NCI-H526 treated with DMSO at 0.1 percent for 48 hours (cell line): Measurements from ENCODE around the gene IL10RB.
"Not testable (repeated sequence)": the region's sequence is repeated elsewhere in the genome, so short reads cannot be mapped to it uniquely, and the experiment has no call there.

ENCODE experiments used
- DNase-seq: peaks from one replicate; lab custom pipeline; 2025; lab: John Stamatoyannopoulos, UW

Gene IL10RB

DNA sequence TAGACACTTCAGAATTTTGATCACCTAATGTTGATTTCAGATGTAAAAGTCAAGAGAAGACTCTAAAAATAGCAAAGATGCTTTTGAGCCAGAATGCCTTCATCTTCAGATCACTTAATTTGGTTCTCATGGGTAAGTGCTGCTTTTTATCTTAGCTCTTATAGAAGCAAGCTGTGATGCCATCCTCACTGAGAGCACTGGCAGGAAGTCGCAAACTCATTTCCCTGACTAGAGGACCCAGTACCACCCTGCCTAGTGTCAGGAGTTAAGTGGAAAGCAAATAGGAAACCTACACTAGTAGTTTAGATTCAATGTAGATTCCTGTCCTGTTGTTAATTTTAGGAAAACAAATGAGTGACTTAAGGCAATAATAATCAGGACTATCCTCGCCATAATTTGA, 24.3 kb upstream of the IL10RB start:
- no peak for DNase-seq

DNA sequence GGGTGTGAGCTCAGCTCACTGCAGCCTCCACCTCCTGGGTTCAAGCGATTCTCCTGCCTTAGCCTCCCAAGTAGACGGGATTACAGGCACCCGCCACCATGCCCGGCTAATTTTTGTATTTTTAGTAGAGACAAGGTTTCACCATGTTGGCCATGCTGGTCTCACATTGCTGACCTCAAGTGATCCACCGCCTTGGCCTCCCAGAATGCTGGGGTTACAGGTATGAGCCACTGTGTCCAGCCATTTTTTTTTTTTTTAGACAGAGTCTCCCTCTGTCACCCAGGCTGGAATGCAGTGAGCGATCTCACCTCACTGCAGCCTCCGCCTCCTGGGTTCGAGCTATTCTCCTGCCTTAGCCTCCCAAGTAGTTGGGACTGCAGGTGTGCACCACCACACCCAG, 23.3 kb upstream of the IL10RB start:
- not testable (repeated sequence) for DNase-seq

DNA sequence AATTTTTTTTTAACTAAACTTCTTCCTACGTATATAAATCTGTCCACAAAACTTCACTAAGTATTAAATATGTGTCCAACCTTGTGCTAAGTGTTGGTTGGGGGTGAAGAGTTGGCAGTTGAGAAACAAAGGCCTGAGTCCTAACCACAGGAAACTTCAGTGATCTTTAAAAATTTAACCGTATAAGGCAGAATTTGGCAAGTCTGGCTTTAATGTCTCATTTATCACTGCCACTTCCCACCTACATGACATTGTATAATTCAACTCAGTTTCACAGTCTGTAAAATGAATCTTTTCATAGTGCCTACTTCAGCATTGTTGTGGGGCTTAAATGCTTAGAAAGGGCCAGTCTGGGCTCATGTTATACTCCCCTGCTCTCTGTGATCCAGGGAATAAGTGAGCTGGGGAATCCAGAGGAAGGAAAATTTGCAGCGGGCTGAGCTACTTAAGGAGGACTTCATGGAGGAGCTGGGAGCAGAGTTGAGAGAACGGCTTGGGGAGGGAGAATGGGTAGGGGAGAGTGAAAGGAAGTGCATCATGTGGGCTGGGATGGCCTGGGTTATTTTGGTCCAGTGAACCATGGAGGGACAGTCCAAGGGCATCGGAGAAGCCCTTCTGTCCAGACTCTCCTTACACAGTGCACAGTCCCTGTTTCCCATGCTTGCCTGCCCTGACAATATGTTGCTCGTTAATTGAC, 21.9 kb upstream of the IL10RB start:
- DNase-seq, result no peak

DNA sequence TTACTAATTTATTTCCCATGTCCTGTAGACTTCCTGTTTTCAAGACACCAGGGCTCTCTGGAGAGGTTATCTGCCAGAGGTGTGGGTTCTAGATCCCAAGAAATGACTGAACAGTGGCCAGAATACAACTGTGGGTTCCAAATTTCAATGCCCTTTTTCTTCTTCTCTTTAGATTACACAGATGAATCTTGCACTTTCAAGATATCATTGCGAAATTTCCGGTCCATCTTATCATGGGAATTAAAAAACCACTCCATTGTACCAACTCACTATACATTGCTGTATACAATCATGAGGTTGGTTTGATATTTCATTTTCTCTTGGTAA, 21.4 kb upstream of the IL10RB start:
- DNase-seq, result no peak

GRCh38 chr21:33245289-33245918, 20.8 kb upstream of the IL10RB start:
- no peak for DNase-seq

- DNase-seq, result no peak
Measured at GRCh38 chr21:33246506-33246905, 19.7 kb upstream of the IL10RB start.

DNA sequence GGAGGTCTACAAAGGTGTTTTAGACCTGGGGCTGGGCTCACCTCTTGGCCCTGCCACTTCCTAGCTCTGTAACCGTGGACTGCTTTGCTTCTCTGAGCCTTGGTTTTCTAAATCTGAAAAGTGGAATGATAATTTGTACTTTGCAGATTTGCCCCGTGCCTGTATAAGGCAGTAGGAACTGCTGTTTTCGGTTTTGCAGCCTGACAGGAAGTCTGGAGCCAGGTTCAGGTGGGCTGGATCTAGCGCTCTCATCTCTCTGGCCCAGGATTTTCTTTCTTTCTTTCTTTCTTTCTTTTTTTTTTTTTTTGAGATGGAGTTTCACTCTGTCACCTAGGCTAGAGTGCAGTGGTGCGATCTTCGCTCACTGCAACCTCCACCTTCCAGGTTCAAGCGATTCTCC, 19.2 kb upstream of the IL10RB start:
- no peak for DNase-seq

GRCh38 chr21:33247599-33247998, 18.6 kb upstream of the IL10RB start:
- DNase-seq, result no peak

DNA sequence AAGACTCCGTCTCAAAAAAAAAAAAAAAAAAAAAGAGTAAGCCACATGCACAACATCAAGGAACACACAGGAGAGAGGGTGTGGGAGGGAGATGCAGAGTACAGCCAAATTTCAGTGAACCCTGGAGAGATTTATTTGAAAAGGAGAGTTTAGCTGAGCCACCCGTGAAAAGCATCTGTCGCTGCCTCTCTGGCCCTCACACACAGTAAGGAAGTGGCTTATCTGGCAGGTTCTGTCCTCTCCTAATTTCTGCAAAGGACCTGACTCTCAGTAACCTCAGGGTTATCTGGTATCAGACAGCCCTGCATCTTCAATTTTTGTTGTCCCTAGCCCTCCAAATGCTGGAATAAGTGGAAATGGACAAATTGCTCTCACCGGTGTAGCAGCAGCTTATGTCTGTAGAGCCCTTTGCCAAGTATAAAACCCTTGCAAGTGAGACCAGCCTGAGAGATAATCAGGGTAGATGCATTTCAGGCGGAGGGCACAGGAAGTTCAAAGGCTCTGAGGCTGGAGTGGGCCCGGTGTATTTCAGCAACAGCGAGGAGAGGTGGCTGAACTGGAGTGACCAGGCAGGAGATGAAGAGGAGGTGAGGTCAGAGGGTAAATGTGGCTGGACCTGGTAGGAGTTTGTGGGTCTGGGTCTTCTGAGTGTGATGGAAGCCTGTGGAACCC, 16.7 kb upstream of the IL10RB start:
- DNase-seq, result no peak

DNA sequence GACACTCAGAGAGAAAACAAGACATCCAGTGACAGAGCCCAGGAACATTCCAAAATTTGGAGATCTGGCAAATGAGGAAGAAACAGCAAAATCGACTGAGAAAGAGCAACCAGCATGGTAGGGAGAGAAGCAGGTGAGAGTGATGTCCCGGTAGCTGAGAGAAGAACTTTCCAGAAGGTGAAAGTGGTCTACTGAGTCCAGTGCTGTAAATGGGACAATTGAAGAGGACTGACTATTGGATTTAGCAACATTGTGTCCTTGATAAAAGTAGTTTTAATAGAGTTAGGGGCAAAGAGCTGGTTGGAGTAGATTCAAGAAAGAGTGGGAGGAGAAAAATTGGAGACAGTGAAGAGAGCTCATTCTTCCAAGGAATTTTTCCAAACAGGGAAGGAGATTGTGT, 15.0 kb upstream of the IL10RB start:
- DNase-seq, result no peak

DNA sequence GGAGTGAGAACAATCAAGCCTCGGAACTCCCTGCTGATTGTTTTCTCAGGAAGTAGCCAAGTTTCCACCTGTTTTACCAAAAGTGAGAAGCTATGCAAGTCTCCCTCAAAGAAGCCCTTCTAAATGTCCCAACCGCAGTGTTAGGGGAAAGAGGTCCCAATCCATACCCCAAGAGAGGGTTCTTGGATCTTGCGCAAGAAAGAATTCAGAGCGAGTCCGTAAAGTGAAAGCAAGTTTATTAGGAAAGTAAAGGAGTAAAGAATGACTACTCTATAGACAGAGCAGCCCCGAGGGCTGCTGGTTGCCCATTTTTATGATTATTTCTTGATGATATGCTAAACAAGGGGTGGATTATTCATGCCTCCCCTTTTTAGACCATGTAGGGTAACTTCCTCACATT, 12.8 kb upstream of the IL10RB start:
- not testable (repeated sequence) for DNase-seq

GRCh38 chr21:33254766-33255165, 11.4 kb upstream of the IL10RB start:
- DNase-seq, result no peak

GRCh38 chr21:33255404-33255803, 10.8 kb upstream of the IL10RB start:
- DNase-seq, result no peak

DNA sequence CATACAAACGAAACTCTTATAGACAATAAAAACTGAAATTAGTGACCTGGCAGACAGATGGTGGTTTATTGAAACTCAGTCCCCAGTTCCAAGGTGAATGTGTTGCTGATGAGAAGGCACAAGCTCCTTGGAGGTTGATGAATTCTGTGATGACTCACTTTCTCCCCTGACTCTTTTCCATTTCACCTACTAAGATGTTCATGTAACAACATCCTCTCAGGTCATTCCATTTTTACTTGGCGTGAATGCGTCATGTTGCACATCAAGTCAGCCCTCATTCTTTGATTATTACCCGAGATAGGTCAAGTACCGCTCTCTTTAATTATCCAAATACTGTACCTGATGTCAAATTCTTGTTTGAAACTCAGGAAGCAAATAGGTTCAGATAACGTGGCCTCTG, 10.1 kb upstream of the IL10RB start:
- DNase-seq, result no peak

DNA sequence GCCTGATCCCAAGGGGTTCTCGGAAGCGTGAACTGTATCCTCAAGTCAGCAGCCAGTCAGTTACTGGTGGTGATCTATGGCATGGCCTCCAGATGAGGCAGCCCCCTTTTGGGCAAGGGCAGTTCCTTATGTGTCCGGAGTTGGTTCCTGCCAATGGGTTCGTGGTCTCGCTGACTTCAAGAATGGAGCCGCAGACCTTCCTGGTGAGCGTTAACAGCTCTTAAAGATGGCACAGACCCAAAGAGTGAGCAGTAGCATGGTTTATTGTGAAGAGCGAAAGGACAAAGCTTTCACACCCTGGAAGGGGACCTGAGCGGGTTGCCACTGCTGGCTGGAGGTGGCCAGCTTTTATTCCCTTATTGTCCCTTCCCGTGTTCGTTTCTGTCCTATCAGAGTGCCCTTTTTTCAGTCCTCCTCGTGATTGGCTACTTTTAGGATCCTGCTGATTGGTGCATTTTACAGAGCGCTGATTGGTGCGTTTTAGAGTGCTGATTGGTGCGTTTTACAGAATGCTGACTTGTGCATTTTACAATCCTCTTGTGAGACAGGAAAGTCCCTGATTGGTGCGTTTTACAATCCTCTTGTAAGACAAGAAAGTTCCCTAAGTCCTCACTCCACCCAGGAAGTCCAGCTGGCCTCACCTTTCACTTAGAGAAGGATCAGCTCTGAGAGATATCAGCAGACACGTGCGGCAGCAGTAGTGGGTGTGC, 8.9 kb upstream of the IL10RB start:
- no peak for DNase-seq

- no peak for DNase-seq
Measured at GRCh38 chr21:33258475-33258874, 7.7 kb upstream of the IL10RB start.

- no peak for DNase-seq
Measured at GRCh38 chr21:33259428-33259827, 6.7 kb upstream of the IL10RB start.

DNA sequence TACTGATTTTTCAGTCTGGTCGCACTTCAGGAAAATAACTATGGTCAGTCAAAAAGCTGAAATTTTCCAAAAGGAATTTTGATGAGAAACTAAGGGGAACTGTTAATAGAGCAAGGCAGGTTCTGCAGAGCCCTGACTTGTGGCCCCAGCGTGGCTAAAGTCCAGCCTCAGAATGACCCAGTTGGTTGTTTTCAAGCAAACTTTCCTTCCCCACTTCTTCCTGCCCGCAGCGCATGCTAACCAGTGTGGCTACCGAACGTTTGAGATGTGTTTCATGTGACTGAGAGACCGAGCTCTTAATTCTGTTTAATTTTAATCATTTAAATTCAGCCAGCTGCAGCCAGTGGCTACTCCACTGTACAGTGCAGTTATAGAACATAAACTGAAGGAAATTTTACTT, 6.2 kb upstream of the IL10RB start:
- no peak for DNase-seq

DNA sequence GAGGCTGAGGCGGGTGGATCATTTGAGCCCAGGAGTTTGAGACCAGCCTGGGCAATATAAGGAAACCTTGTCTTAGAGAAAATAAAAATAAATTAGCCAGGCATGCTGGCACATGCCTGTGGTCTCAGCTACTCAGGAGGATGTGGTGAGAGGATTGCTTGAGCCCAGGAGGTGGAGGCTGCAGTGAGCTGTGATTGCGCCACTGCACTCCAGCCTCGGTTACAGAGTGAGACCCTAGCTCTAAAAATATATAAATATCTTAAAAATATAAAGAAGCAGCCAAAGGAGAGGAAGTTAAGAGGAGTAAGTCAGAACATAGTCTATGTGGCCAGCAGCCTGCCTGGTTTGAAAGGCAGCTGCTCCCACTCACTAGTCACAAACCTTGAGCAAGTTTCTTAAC, 4.5 kb upstream of the IL10RB start:
- no peak for DNase-seq

GRCh38 chr21:33262921-33263320, 3.2 kb upstream of the IL10RB start:
- DNase-seq, result no peak

- DNase-seq, result no peak
Measured at GRCh38 chr21:33264561-33264960, 1.6 kb upstream of the IL10RB start.

DNA sequence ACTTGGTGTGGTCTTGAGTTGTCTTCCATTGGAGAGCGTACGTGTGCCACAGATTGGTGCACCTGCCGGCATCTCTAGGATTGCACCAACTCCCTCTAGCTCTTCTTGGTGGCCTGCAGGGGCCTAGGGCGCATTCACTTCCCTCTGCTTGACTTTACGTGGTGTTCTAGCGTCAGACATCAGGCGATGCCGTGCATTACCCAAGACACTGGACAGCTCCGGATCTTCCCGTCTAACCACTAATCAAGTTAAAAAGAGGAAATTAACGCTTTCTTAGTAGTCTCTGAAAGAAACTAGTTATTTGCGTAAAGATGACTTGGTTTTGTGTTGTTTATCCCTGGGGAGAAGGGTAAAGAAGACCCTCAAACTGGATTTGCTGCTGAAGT, 510 bp upstream of the IL10RB start:
- DNase-seq, result no peak

DNA sequence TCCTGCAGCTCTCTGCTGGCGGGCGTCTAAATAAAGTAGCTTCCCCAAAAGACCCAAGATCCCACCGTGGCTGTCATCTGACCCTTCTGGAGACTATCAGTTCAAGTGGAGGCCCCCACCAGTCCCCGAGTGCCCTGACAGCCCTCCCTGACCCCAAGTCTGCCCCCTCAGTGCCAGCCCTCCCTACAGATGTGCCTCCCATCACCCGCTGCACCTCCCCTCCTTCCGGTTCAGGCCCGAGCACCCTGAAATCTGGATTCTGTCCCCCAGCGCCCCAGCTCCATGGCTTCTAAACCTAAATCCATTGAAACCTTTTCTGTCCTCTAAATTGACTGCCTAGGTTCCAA, 595 bp downstream of the IL10RB start:
- DNase-seq, result no peak
